Testis (tissue), 3 donors: Measurements from ENCODE around the gene CC2D2A. TPM values are rescaled to one million over a fixed set of nuclear protein-coding genes. Genes with fewer than 3 reads are reported as not detected.

Experiments
- DNase-seq: peaks from one replicate; pipeline ENCODE4 v3.0.0-alpha.2; 2019
- H3K27ac ChIP-seq, 2 donors: fragments of 200-600 bp; sonication (generic); one replicate each; pipeline ENCODE4 v1.5.1; 2019
- H3K27me3 ChIP-seq: fragments of 200-600 bp; sonication (generic); one replicate; pipeline ENCODE4 v1.5.1; 2019
- H3K36me3 ChIP-seq: fragments of 200-600 bp; sonication (generic); one replicate; pipeline ENCODE4 v1.5.1; 2017; ENCODE audit warnings: low read depth; ENCODE audit errors: missing control alignments
- H3K4me1 ChIP-seq: fragments of 200-600 bp; sonication (generic); one replicate; pipeline ENCODE4 v1.5.1; 2019
- H3K4me3 ChIP-seq, 2 donors: fragments of 200-600 bp; sonication (generic); one replicate each; pipeline ENCODE4 v1.5.1; 2017 to 2019
- H3K9me3 ChIP-seq: fragments of 200-600 bp; sonication (generic); one replicate; pipeline ENCODE4 v1.5.1; 2017
- POLR2A ChIP-seq: fragments of 450-650 bp; IDR thresholded peaks from one replicate; pipeline ENCODE4 v1.6.1; 2017; ENCODE audit warnings: antibody characterized with exemption, mild to moderate bottlenecking, moderate library complexity
- WGBS, 2 donors: methylation state at CpG; one replicate each; pipeline ENCODE4 v1.1.5; 2018; 5-methylcytosine and 5-hydroxymethylcytosine counted together
- intact Hi-C: fragments of 100-400 bp; cut with DNase I; formaldehyde crosslinking; loops from one replicate; pipeline ENCODE4 v1.15.1; 2023; ENCODE audit warnings: low total_unique reads
- polyA plus RNA-seq: library from polyadenylated mRNA; stranded (reverse); fragments of 350-450 nt; fragmentation: Illumina TruSeq; extraction: RNeasy Lipid Tissue Mini Kit (QIAGEN cat#74804); gene quantifications from one replicate; pipeline ENCODE4 v1.2.3, GENCODE V29; 2014; ENCODE audit warnings: low read depth, low replicate concordance; ENCODE audit not compliant: insufficient read depth
- total RNA-seq, 2 donors: library from RNA; depleted of rRNA; stranded (reverse); fragments of >200 nt; gene quantifications; one replicate each; pipeline ENCODE4 v1.2.3, GENCODE V29; 2016
- TF ChIP-seq, protein P1 (sequence below), 3 experiments: fragments of 450-650 bp in 2 of 3; fragments of 200-600 bp in 1 of 3; sonication (generic) in 1 of 3; IDR thresholded peaks; one replicate each; pipeline ENCODE4 v1.5.1; 2016 to 2019; ENCODE audit warnings: antibody characterized with exemption in 3 of 3, mild to moderate bottlenecking in 2 of 3, moderate library complexity in 1 of 3

Gene CC2D2A
- total and polyA plus RNA-seq, 3 donors from 2014 or later, result 16.9 to 23.7 (median 21.9) TPM

DNA sequence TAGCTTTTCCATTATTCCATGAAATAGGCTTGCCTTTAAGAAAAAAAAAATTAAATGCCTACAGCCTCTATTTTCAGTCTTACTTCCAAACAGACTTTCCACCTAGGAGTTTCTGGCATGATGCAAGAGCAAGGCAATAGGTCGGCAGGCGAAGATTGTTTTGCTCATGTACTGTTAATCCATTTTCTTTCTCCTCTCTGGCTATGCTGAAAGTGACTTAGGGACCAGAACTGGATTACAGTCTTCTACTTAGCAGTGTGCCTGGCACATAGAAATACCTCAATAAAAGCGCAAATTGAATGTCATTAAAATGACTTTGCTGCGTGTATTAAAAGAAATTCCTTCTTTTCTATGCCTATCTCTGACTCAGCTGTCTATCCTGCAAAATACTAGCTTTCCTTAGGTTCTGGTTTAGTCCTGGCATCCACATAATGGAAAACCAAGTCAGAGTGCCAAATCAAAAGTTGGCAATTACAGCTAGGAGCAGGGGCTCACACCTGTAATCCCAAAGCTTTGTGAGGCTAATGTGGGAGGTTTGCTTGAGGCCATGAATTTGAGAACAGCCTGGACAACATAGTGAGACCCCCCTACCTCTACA, 51.9 kb downstream of the CC2D2A start:
- H3K27me3 ChIP-seq, result no peaks in the 10 kb centered on the region
- DNase-seq, result no peak
- H3K27ac ChIP-seq, result no peak overlapping the region
- no peaks in the 10 kb centered on the region for H3K9me3 ChIP-seq
- intact Hi-C loops, result no loop called here
- no peak for TF ChIP-seq POLR2A
- TF ChIP-seq, protein P1, sequence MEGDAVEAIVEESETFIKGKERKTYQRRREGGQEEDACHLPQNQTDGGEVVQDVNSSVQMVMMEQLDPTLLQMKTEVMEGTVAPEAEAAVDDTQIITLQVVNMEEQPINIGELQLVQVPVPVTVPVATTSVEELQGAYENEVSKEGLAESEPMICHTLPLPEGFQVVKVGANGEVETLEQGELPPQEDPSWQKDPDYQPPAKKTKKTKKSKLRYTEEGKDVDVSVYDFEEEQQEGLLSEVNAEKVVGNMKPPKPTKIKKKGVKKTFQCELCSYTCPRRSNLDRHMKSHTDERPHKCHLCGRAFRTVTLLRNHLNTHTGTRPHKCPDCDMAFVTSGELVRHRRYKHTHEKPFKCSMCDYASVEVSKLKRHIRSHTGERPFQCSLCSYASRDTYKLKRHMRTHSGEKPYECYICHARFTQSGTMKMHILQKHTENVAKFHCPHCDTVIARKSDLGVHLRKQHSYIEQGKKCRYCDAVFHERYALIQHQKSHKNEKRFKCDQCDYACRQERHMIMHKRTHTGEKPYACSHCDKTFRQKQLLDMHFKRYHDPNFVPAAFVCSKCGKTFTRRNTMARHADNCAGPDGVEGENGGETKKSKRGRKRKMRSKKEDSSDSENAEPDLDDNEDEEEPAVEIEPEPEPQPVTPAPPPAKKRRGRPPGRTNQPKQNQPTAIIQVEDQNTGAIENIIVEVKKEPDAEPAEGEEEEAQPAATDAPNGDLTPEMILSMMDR (IDR thresholded peaks at IDR 0.05), result no peak
- H3K4me3 ChIP-seq, result no peak overlapping the region
- WGBS, 2 donors, result 80 to 88% methylated on average over 4 of the region's 4 CpGs
- no peaks in the 10 kb centered on the region for H3K4me1 ChIP-seq
- H3K36me3 ChIP-seq, result no peaks in the 10 kb centered on the region

DNA sequence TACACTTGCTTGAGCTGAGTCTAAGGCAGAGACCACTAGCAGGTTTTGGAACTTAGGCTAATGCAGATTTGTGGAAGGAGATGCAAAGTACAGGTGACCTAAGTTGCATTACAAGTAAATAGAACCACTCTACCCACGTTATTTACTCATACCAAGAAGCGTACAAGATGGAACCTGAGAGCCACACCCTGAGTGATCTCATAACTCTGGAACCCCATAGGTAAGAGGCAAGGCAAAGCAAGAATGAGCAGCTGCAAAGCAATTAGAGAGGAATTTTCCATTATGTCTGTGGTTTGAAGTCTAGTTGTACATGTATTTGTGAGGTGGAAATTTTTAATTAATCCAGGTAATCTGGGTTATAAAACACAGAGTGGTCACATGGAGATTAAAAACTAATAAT, 55.4 kb downstream of the CC2D2A start:
- Histone ChIP-seq H3K36me3 (no peaks in the 10 kb centered on the region), H3K4me1 (no peaks in the 10 kb centered on the region), H3K9me3 (no peaks in the 10 kb centered on the region), H3K27me3 (no peaks in the 10 kb centered on the region), H3K4me3 (no peak overlapping the region), H3K27ac (no peak overlapping the region)
- no peak for DNase-seq
- intact Hi-C loops, result no loop called here
- TF ChIP-seq, protein P1 (IDR thresholded peaks at IDR 0.05), result no peak
- no peak for TF ChIP-seq POLR2A
- WGBS, 2 donors, result 90 to 98% methylated on average over 2 of the region's 2 CpGs

DNA sequence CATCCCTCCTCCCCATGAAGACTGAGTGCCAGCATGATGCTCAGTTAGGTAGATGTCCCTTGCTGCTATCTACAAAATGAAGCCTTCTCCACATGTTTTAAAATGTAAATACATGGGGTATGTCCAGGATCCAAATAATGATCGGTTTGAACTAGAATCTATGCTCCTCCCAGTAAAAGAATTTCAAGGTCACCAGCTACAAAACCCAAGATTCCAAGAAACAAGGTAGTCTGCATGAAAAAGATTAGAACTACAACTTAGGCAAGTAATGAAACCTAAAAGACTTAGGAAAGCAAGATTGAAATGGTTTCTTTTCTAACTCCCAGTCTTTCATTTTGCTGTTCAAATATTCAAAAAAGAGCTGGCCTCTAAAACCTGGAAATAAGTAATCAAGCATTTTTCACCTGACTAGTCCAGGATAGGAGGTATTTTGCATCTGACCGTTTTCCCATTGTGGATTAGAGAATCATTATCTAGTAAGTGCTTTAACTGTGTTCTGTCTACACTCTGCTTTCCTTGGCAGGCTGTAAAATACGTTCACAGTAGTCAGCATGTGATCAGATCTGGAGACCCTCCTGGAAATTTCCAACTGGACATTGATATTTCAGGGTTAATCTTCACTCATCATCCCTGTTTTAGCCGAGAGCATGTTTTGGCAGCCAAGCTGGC, 57.4 kb downstream of the CC2D2A start:
- intact Hi-C loops, result no loop called here
- no peak for TF ChIP-seq POLR2A
- TF ChIP-seq, protein P1 (IDR thresholded peaks at IDR 0.05), result no peak
- WGBS, 2 donors, result 60 to 63% methylated on average over 4 of the region's 4 CpGs
- no peaks in the 10 kb centered on the region for H3K27me3 ChIP-seq
- H3K4me1 ChIP-seq, result no peaks in the 10 kb centered on the region
- no peaks in the 10 kb centered on the region for H3K36me3 ChIP-seq
- DNase-seq, result no peak
- H3K9me3 ChIP-seq, result no peaks in the 10 kb centered on the region
- no peak overlapping the region for H3K4me3 ChIP-seq
- no peak overlapping the region for H3K27ac ChIP-seq

DNA sequence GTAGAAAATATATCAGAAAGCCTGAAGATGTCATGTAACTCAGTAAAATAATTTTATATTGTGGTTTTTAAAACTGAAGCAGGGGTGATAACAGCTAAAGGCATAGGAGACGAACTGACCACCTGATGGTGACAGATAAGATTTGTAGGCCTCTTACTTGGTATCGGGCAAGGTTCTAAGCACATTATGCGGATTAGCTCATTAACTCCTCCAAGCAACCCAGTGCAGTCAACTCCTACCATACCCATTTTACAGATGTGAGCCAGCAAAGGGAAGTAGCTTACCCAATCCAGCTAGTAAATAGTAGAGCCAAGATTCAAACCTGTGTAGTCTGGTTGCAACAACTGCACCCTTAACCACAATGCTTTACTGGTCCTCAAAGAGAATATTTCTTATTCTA, 62.1 kb downstream of the CC2D2A start:
- 92 to 96% methylated on average over 3 of the region's 3 CpGs for WGBS, 2 donors
- H3K36me3 ChIP-seq, result no peaks in the 10 kb centered on the region
- no peak for DNase-seq
- no peaks in the 10 kb centered on the region for H3K9me3 ChIP-seq
- H3K4me1 ChIP-seq, result no peaks in the 10 kb centered on the region
- TF ChIP-seq POLR2A, result no peak
- TF ChIP-seq, protein P1 (IDR thresholded peaks at IDR 0.05), result no peak
- no peak overlapping the region for H3K4me3 ChIP-seq
- H3K27me3 ChIP-seq, result no peaks in the 10 kb centered on the region
- no peak overlapping the region for H3K27ac ChIP-seq
- intact Hi-C loops, result no loop called here

DNA sequence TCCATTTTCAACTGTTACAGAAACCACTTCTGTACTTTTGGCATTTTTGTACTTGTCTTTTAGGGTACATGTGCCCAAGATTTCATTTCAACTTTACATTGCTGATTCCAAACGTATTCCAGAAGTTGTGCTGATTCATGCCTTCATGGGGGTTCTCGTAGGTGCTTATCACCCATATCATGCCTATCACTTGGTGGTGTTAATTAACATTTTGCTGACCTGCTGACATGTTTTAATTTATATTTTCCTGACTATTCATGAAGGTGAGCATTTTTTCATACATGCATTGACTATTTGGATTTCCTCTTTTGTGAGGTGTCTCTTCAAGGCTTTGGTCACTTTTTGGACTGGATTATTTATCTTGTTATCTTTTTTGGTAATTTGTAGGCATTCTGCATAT, 64.1 kb downstream of the CC2D2A start:
- H3K4me3 ChIP-seq, result no peak overlapping the region
- 89 to 98% methylated on average over 2 of the region's 2 CpGs for WGBS, 2 donors
- TF ChIP-seq, protein P1 (IDR thresholded peaks at IDR 0.05), result no peak
- TF ChIP-seq POLR2A, result no peak
- H3K27me3 ChIP-seq, result no peaks in the 10 kb centered on the region
- DNase-seq, result no peak
- H3K4me1 ChIP-seq, result no peaks in the 10 kb centered on the region
- H3K27ac ChIP-seq, result no peak overlapping the region
- H3K36me3 ChIP-seq, result no peaks in the 10 kb centered on the region
- intact Hi-C loops, result no loop called here
- H3K9me3 ChIP-seq, result no peaks in the 10 kb centered on the region
